ENCODE results near the gene EFCC1.
"Not testable (repeated sequence)": the region's sequence is repeated elsewhere in the genome, so short reads cannot be mapped to it uniquely, and the experiment has no call there.

Gene EFCC1

GRCh38 chr3:129069313-129070085 lies 68.4 kb downstream of the EFCC1 start:
- in situ Hi-C loops (cut with HindIII; ENCODE audit: low sequenced_read_pairs), result loop anchor here (5.0 kb wide), 1 partner anchor 48 kb away; no protein-coding TSS in a partner anchor

GRCh38 chr3:129070086-129070885 lies 69.2 kb downstream of the EFCC1 start:
- in situ Hi-C loops (cut with HindIII; ENCODE audit: low sequenced_read_pairs), result loop anchor here (5.0 kb wide), 1 partner anchor 47 kb away; no protein-coding TSS in a partner anchor

GRCh38 chr3:129077222-129077621 lies 76.1 kb downstream of the EFCC1 start:
- in situ Hi-C loops (cut with HindIII; ENCODE audit: low sequenced_read_pairs), result no loop called here

GRCh38 chr3:129078510-129078909 lies 77.4 kb downstream of the EFCC1 start:
- in situ Hi-C loops (cut with HindIII; ENCODE audit: low sequenced_read_pairs), result no loop called here

- in situ Hi-C loops (cut with HindIII; ENCODE audit: low sequenced_read_pairs), result no loop called here
Observed at GRCh38 chr3:129081503-129081902, 80.4 kb downstream of the EFCC1 start.

- in situ Hi-C loops (cut with HindIII; ENCODE audit: low sequenced_read_pairs), result no loop called here
Observed at GRCh38 chr3:129082026-129082425, 80.9 kb downstream of the EFCC1 start.

GRCh38 chr3:129084501-129084900 lies 83.4 kb downstream of the EFCC1 start:
- in situ Hi-C loops (cut with HindIII; ENCODE audit: low sequenced_read_pairs), result no loop called here

- in situ Hi-C loops (cut with HindIII; ENCODE audit: low sequenced_read_pairs), result no loop called here
Observed at GRCh38 chr3:129085165-129085715, 84.1 kb downstream of the EFCC1 start.

- in situ Hi-C loops (cut with HindIII; ENCODE audit: low sequenced_read_pairs), result no loop called here
Observed at GRCh38 chr3:129085818-129086217, 84.7 kb downstream of the EFCC1 start.

- in situ Hi-C loops (cut with HindIII; ENCODE audit: low sequenced_read_pairs), result no loop called here
Observed at GRCh38 chr3:129087138-129087702, 86.1 kb downstream of the EFCC1 start.

- in situ Hi-C loops (cut with HindIII; ENCODE audit: low sequenced_read_pairs), result not testable (repeated sequence)
Observed at GRCh38 chr3:129087904-129088303, 86.8 kb downstream of the EFCC1 start.

GRCh38 chr3:129088312-129088711 lies 87.2 kb downstream of the EFCC1 start:
- in situ Hi-C loops (cut with HindIII; ENCODE audit: low sequenced_read_pairs), result not testable (repeated sequence)

Measured in DLD1 (cell line).